Kidney tubule cell (primary cell): ENCODE results near the gene SH3BP5L.
"Not testable (repeated sequence)": the region's sequence is repeated elsewhere in the genome, so short reads cannot be mapped to it uniquely, and the experiment has no call there.

Experiments used
- DNase-seq: peaks from one replicate; pipeline ENCODE4 v3.0.0-alpha.2; 2018; ENCODE audit warnings: low spot score

SH3BP5L gene

DNA sequence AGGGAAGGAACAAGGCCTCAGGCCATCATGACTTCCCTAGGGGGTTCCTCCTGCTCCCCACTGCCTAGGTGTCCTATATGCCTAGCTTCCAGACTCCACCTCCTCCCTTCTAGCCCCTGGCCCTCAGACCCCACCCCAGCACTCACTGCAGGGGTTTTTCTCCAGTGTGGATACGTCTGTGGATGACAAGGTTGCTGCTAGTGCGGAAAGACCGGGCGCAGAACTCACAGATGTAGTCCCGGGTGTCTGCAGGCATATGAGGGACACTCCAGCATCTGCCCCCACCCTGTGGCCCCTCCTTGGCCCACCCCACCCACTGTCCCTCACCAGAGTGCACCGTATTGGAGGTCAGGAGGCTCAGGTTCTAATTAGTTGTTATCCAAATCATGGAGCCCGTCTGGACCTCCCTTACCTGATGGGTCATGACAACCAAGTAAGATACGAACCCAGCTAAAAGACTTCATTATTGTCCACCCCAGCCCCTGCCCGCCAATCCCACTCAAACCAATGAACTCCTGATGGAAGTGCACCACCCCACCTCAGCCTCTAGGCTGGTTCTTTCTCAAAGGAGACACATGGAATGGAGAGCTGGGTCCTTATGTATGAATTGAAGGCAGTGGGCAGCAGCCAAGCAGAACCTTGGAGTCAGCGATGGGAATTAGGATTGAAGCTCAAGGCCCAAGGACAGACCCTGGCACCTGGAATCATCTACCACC is 25.0 kb upstream of the SH3BP5L start:
- no peak for DNase-seq

DNA sequence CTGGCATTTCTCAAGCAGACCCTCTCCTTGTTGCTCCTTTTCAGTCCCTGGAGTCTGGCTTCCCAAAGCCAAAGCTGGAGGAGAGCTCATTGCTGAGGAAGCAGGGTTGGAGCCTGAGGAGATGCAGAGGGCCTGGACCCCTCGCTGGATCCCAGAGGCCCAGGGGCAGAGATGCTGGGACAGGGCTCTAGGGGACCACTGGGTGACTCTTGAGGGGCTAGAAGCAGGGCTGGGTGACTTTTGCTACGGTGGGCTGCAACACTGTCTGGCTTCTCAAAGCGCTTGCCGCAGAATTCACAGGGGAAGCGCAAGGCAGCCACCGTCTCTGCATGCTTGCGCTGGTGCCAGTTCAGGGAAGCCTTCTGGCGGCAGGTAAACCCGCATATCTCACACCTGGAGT is 24.4 kb upstream of the SH3BP5L start:
- DNase-seq = no peak

DNA sequence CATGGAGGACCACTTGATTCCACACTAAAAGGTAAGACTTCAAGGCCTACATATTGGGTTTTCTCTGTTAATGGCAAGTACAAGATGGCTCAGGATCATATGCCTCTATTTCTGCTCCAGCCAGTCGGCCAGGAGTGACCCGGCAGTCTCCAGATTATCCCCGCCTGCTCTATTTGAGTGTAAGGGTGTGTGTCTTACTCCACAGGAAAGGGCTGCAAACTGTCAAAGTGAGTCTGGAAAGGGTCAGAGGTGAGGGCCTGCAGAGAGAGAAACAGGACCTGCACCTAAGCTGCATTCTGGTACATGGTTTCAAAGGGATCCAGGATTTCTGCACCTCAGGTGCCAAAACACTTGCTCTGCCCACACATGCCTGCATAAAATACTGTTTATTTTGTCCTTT is 23.9 kb upstream of the SH3BP5L start:
- DNase-seq = no peak

DNA sequence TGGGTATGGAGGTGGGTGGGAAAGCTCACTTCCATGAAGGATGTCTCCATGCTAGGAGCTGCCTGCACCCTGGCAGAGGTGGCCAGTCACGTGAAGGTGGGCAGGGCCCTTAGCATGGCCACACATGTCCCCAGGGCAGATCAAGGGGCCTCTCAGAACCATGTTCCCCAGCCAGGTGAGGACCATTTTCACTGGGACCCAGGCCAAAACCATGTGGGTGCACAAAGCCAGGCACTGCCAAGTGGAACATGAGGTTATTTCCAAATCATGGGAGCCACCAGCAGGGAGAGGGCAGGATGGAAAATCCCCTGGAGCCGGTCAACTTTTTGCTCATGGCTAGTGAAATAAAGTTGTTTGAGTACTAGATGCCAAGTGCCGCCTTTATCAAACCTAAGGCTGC is 23.4 kb upstream of the SH3BP5L start:
- DNase-seq = no peak

DNA sequence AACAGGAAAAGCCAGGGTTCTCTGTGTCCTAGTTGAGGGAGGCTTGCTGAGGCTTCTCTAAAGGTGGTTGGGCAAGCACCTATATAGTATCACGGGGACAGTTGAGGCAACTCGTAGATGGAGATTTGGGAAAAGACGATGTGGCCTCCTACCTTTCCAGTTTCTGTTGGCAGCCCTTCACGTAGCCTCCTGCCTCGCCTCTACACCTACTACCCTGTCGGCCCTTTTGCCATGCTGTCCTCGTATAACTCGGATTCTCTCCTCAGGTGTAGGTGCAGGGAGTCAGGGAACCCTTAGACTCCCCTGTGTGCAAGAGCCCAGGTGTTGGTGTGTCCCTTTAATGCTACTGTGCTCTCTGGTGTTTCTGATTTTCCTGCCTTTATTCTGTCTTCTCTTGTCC is 22.9 kb upstream of the SH3BP5L start:
- DNase-seq = no peak

DNA sequence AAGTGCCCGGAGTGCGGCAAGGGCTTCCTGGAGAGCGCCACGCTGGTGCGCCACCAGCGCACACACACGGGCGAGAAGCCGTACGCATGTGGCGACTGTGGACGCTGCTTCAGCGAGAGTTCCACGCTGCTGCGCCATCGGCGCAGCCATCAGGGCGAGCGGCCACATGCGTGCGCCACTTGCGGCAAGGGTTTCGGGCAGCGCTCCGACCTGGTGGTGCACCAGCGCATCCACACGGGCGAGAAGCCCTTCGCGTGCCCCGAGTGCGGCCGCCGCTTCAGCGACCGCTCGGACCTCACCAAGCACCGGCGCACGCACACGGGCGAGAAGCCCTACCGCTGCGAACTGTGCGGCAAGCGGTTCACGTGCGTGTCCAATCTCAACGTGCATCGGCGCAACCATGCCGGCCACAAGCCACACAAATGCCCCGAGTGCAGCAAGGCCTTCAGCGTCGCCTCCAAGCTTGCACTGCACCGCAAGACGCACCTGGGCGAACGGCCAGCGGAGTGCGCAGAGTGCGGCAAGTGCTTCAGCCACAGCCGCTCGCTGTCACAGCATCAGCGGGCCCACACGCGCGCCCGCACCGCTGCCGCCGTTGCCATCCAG is 22.3 kb upstream of the SH3BP5L start:
- no peak for DNase-seq

DNA sequence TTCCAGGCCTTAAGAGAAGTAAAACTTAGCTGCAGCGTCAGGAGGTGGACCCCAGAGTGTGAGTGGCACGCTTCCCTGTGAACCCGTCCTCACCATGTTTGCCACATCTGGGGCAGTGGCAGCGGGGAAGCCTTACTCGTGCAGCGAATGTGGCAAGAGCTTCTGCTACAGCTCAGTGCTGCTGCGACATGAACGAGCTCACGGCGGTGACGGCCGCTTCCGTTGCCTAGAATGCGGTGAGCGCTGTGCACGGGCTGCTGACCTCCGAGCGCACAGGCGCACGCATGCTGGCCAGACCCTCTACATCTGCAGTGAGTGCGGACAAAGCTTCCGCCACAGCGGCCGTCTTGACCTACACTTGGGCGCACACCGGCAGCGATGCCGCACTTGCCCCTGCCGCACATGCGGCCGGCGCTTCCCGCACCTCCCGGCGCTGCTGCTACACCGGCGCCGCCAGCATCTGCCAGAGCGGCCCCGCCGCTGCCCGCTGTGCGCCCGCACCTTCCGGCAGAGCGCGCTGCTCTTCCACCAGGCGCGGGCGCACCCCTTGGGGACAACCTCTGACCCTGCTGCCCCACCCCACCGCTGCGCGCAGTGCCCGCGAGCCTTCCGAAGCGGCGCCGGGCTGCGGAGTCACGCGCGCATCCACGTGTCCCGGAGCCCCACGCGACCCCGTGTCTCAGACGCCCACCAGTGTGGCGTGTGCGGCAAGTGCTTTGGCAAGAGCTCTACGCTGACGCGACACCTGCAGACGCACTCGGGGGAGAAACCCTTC is 21.7 kb upstream of the SH3BP5L start:
- no peak for DNase-seq

DNA sequence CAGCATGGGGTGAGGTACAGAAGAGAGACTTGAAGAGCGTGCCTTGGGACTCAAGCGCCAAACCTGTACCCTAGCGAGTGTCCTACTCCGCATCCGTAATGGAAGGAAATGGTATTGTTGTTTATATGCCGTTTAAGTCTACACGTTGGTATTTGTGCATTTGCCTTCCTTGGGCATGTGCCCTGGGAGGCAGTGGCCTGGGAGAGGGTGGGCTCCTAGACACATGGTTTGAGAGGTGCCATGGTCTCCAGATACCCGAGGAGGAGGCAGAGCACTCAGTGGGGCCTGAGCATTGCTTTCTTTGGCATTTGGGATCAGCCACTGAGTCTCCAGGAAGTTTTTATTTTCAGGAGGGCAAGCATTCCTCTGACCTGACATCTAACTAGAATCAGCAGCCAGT is 18.8 kb upstream of the SH3BP5L start:
- DNase-seq = no peak

DNA sequence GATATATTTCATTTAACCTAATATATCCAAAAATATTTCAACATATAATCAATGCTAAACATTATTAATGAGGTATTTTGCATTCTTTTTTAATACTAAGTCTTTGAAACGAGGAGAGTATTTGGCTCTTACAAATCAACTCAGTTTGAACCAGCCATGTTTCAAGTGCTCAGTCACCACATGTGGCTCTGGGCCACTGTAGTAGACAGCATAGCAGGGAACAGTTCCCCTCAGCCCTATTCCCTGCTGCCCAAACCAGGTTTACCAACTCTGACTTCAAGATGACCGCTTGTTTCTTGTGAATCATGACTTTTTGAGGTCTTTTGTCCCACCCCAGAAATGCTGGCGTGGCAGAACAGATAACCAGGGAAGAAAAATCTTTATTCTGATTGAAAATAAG is 18.0 kb upstream of the SH3BP5L start:
- no peak for DNase-seq

DNA sequence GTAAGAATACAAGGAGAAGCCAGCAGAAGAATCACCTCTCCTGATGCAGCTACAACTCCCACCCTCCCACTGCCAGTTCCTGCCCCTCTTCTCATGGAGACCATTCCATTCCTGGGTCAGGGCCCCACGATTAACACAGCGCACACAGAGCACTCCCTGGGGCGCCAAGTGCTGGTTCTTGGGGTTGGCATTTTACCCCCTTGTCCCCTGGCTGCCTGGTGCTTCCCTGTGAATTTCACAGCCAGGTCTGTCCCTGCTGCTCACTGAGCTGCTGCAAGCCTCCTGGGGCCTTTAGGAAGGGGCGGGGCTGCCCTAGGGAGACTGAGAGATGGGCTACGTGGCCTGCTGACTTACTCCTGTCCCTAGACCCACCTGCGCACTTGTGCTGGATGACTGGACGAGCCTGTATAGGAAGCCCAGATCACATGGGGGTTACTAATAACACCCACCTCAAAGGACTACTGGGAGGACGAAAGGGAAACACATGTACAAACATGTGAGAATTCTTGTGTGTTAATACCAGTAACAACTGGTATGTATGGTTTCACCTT is 17.1 kb upstream of the SH3BP5L start:
- DNase-seq = no peak

DNA sequence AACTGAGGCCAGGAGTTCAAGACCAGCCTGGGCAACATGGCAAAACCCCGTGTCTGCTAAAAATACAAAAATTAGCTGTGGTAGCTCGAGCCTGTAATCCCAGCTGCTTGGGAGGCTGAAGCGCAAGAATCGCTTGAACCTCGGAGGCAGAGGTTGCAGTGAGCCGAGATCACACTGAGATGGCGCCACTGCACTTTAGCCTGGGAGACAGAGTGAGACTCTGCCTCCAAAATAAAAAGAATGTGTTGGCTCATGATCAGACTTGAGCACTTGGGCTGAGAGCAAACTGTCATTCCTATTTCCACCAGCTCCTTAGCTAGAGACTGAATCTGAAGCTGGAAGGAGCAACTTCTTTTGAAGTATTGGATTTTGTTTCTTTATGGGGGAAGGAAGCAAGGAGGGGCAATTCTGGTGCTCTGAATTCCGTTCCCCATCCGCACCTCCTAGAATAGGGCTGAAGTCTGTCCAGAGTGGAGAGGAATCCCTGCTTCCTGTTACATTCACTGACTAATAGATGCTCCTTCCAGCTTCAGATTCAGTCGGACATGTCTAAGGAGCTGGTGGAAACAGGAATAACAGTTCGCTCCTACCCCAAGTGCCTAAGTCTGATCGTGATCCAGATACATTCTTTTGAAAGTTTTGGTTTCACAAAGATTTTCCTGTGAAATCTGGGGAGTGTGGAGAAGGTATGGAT is 16.1 kb upstream of the SH3BP5L start:
- DNase-seq = peak; percentile 57

DNA sequence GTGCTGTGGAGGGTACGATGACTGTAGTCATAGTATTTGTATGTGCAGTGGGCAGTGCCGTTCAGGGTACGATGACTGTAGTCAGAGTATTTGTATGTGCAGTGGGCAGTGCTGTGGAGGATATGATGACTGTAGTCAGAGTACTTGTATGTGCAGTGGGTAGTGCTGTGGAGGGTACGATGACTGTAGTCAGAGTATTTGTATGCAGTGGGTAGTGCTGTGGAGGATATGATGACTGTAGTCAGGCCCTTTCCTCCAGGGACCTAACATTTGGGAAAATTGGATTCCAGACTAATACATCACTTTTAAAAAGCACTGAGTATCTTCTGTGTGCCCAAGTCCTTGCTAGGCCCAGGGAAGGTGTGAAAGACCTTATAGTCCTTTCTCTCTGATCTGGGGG is 15.2 kb upstream of the SH3BP5L start:
- no peak for DNase-seq

DNA sequence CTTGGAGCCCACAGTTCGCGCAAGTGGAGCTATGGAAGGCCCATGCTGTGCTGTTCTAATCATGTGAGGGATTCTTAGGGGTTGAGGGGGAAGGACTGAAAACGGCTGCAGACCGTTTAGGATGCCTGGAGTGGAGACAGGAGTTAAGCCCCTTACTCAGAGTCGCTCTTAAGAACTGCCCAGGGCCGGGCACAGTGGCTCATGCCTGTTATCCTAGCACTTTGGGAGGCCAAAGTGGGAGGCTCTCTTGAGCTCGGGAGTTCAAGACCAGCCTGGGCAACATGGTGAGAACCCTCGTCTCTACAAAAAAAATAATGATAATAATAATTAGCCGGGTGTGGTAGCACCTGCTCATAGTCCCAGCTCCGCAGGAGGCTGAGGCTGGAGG is 13.4 kb upstream of the SH3BP5L start:
- DNase-seq = no peak

DNA sequence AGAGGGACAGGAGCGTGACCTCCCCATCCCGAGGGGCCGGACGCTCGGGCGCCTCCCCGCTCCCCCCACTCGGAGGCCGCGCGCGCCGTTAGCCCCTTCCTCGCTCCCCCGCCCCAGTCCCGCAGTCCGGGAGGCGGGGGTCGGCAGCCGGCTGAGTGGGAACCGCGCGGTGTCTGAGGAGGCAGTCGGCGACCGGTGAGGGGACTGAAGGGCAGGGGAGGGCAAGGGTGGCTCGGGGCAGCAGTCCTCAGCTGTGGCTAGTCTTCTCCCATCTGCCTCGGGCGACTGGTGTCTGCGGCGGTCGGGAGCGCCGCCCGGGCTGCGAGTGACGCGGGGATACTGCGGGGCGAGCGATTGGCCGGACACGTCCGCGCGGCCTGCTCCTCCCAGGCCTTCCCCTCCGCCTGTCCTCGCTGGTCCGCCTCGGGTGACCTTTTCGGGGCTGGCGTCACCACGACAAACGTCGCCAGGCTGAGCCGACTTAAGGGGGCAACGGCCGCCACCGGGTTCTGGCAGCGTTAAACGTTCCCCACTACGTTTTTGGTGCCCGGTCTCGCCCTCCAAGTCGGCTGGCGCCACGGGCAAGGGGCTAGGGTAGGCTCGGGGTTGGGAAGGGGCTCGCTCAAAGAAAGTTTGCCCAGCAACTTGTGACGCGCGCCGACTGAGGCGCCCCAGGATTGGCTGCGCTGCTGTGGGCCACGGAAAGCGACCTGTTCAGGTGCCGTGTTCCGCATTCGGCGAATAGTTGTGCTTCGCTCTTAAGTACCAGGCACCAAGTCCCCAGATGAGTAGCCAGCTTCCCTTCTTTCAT is 12.8 kb upstream of the SH3BP5L start:
- DNase-seq = peak; percentile 91

DNA sequence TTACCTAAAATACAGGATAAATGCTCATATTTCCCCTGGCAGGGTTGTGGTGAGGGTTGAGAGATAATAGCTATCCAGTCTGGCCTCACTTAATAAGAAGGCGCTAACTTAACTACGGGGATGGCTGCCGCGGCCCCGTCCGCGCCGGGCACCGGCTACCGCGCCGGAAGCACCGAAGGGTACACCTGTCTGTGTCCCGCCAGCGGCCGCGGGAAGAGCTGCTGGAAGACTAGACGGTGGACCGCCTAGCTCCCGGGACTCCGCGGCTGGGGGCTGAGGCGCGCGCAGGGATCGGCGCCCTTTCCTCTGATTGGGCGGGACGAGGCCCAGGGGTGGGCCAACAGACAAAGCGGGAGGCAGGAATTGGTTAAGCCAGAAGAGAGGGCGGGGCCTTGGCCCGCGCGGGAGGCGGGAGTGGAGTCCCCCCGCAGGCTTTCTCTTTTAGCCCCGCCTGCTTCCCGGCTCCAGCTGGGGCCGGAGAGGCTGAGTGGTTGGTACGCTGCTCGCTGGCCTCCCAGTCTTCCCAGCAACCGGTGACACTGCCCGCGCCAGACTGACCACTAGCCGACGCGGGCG is 12.2 kb upstream of the SH3BP5L start, which contains the start of gene ZNF672:
Gene ZNF672 (plus strand): TSS at position 444 of the 576 bp plus-strand sequence. CDS start 9,051 bp downstream, outside the sequence.
- peak; percentile 99 for DNase-seq

DNA sequence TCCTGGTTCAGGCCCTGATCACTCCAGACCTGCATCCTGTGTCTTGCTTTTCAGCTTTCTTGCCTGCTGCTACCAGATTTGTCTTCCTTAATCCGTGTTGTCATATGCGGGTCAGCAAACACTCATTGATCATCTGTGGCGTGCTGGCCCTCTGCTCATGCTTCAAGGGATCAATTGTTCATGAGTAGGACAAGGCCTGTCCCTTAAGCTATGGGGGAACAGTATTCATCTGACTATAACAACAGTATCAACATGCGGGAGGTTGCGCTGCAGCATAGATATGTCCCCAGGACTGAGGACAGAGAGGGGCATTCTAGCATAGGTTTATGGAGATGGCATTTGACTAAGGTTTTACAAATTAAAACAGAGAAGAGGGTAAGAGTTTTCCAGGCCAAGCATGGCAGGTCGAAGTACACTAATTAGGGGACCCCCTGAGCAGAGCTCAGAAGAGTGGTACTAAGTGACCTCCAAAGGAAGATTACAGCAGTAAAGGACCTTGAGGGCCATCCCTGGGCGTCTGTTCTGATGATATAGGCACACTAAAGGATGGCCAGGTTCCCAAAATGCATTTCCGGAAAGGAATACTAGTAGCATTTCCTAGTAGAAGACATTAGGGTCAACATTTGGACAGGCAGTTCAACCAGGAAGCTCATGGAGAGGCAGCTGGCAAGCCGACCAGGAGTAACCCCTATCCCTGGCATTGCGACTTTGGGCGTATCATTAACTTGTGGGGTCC is 11.5 kb upstream of the SH3BP5L start:
- DNase-seq = no peak

DNA sequence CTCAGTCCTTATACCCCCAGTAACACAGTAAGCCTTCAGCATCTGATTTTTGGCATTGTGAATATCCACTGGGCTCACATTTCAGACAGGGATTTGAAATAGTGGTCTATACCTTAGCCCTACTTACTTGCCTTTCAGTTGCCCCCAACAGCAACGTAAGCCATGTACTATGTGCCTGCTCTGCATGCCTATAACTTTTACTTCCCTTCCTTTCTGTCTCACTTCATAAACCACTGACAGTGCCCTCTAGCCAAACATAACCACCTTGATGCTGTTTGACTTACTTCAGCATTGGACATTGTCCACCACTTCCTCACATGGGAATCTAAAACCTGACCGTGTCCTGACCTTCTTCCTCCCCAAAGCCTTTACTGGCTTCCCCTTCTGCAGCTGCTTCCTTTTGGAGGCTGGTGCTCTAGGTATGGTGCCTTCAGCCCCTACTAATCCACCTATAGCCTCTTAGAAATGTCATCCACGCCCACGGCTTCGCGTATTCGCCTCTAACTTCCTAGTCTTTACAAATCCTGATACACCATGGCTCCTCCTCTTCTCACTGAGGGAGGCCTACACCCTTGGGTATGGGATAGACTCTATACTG is 8.7 kb upstream of the SH3BP5L start:
- DNase-seq = no peak

DNA sequence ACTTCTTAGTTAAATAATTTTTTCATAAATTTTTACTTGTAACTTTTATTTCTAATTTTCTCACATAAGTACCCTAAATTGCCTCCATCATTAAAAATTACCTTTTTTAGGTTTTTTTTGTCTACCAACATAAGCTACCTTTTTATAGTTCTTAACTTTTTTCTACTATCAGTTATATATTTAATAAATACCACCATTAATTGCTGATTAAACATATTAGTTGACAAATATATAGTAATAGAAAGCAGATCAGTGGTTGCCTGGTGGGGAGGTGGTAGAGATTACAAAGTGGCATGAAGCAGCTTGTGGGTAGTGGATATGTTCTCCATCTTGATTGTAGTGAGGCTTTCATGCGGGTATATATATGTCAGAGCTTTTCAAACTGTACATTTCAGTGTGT is 6.1 kb upstream of the SH3BP5L start:
- DNase-seq = no peak

DNA sequence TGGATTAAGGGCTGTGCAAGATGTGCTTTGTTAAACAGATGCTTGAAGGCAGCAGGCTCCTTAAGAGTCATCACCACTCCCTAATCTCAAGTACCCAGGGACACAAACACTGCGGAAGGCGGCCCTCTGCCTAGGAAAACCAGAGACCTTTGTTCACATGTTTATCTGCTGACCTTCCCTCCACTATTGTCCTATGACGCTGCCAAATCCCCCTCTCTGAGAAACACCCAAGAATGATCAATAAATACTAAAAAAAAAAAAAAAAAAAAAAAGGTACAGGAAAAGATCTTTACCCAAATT is 5.0 kb upstream of the SH3BP5L start:
- DNase-seq = not testable (repeated sequence)

DNA sequence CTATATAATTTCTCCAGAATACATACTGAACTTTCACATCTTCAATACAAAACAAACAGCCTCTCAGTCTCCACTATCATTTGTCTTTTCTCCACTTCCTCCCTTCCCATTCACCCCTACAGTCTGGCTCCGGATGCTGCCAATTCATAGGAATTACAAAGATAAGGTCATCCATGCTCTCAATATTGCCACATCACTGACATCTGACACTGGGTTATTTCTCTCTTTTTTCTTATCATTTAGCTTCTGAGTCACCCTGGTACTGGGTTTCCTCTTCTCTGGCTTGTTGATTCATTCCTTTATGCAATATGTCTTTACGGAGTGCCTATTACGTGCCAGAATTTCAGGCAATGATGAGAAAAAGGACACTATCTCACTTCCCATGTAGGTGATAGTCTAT is 3.1 kb upstream of the SH3BP5L start:
- no peak for DNase-seq
